Measurements from ENCODE around the gene NR2F2.

The NR2F2 gene

DNA sequence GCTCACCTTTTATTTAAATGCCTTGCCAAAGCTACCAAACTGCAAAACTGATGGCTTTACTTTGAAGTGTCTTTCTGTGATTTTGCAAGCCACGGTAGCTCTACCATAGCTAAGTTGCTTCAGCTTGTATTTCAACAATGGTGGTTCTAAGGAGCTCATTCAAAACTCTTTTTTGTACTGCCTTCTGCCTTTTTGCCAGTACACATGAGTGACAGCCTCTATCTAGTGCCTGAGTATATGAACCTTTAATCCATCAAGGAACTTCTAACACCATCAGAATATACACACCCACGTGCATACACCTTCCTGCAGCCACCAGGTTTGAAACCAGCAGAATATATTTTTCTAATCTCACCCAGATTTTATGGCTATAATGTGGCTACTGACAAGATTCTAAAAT lies 10.4 kb upstream of the NR2F2 start:
- no peak for DNase-seq (ENCODE audit: low spot score)

DNA sequence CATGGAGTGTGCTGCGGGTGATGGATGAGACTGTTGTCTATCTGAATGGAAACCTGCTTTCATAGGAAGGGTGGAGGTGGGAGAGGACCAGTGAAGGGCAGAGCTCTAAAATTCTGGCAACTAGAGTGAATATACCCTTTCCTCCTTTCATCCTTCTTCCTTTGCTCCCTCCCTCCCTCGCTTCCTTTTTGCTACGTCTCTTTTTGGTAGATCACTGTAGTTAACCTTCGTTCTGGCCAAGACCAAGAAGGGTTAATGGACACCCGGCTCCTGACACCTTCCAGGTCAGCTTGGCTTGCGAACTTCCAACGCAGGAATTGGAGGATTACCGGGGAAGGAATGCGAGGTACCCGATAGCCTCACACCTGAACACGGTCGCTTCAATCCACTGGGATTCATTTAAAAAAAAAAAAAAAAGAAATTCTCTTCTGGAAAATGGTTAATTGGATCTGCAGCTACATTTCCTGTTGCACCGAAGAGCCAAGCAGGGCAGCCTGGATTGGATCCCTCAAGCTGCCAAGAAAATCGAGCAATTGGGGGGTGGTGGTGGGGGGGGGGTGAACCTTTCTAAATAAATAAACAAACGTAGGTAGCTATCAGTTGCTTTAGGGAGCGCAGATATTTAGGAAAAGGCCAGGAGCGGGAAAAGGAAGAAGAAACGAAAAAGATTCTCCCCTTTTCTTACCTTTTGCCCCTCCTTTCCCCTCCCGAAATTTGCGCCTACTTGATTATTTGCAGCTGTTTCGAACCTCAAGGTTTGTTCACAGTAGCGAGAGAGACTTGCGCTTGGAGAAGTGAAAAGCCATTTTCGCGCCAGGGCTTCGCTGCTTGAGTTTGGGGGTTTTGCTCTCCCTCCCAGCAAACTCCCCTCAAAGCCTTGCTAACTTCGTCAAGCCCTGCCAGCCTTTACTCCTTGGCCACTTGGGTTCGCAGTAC lies 9.5 kb upstream of the NR2F2 start:
- DNase-seq (ENCODE audit: low spot score), result no peak

DNA sequence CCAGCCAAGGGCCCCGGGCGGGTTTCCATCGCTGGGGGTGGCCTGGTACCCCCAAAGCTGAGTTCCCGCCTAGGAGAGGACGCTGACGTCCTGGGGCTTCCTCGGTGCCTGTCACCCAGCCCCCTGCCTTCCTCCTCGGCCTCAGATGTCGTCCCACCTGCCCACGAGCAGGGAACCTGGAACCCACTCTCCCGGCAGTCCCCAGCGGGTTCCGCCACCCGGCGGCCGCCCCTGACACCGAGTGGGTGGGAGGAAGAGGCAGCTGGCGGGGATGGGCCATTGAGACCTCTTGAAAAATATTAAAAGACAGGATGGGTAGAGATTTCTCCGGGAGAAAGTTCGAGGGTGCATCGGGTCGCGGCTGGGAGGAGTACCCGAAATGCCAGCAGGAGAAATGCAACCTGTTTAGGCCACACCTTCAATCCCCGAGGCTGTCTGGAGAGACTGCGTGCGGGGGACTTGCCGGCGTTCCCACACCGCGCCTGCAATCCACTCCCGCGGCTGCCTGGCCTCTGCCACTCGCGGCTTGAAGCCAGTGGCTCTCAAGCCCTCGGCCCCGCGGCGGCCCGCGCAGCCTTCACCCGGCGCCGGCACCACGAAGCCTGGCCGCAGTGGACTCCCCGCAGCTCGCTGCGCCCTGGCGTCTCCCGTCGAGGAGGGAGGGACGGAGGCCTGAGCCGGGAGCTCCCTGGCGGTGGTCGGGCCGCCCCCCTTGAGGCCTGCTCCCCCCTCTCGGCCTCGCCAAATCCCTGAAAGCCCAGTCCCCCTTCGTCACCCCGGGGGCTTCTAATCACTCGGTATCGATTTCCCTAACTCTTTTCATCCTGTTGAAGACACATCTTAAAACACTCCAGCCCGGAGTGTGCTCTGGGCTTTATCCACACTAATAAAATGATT lies 8.6 kb upstream of the NR2F2 start:
- no peak for DNase-seq (ENCODE audit: low spot score)

DNA sequence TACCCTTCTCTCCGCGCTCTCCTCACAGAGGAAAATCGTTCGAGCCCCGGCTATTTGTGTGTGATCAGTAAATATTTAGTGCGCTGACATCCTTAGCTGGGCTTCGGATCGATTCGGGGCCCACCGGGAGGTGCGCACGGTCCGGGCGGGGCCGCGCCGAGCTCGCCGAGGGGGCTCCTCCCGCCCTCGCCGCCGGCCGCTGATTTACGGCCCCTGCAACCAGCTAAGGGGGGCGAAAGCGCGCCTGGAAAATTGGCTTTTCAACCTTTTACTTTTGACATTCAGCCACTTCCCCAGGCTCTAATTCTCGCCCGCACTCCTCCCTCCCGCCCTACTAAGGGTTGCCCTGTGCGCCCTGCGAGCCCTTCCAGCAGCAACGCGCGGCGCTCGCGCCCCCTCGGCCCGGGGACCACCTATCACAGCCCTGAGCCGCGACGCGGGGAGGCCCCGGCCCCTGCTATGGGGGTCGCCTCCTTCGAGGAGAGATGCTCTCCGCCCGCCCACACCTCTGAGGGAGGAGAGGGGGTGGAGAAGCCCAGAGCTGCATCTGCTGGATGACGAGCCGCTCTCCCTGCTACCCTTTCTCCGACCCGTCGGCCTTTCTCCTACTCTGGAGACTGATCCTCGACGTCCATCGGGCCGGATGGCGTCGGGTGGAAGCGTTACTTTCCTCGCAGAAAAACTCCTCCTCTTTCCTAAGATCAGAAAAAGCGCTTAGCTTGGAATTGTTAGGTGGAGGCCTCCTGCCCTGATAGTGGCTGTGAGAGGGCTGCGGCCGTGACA lies 7.8 kb upstream of the NR2F2 start:
- DNase-seq (ENCODE audit: low spot score), result no peak

DNA sequence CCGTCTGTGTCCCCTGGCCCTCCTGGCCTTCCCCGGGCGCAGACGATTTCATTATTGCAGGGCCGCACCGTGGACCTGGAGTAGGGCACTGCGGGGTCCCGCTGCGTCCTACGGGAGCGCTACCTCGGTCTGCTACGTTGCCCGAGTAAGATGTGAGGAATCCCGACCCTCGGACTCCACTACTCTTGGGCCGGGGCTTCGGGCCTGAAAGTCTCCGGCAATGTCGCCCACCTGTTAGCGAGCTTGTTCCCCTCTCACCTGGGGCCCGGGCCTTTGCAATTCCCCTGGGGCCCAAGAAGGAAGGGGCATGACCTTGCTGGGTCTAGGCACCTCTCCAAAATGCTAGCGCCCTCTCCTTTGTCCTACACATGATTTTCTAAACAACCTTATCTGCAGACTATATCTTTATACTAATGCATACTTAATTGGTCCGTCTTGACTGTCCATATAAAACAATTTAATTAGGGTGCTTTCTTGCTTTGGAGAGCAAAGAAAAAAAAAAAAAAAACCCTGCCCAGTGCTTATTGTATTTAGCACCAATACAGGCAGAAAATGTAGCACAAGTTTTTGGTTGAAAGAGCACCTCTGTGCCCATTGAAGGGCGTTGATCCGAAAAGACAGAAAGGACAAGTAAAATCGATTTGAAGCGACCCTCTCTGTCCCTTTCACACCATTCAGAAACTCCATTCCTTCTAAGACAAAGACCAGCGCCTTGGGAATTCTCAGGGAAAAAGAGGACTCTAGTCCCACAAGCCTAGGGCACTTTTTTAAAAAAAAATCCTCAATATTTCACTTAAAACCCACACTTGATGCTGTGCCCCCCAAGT lies 7.0 kb upstream of the NR2F2 start:
- DNase-seq (ENCODE audit: low spot score), result no peak

DNA sequence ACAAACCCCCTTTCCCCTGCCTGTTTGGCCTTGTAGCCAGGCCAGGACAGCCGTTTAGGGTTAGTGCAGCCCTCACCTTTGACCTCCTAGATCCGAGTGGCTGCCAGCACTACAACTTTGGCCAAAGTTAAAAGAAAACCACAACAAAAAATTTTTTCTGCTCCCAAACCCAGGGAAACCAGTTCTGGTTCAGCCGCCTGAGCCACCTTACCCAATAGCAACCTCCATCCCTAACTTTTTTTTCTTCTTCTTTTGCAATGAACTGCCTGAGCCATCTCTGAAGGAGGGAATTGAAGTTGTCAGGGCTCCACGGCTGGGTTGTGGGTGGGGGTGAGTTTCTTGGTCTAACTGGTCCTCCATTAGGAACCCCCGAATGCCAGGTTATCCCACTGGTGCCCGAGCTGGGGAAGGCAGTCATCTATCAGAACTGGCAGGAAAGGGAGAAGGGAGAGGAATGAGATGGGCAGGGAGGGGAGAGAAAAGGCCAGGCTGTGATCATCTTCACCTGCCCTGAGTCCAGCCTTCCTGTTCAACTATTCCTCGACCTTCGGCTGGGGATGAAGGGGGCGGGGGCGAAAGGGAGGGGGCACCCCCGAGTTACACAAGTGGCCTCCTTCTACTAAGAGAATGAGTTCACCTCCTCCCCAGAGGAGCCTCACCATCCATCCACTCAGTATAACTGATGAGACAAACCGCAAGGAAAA lies 6.2 kb upstream of the NR2F2 start:
- DNase-seq (ENCODE audit: low spot score), result no peak

DNA sequence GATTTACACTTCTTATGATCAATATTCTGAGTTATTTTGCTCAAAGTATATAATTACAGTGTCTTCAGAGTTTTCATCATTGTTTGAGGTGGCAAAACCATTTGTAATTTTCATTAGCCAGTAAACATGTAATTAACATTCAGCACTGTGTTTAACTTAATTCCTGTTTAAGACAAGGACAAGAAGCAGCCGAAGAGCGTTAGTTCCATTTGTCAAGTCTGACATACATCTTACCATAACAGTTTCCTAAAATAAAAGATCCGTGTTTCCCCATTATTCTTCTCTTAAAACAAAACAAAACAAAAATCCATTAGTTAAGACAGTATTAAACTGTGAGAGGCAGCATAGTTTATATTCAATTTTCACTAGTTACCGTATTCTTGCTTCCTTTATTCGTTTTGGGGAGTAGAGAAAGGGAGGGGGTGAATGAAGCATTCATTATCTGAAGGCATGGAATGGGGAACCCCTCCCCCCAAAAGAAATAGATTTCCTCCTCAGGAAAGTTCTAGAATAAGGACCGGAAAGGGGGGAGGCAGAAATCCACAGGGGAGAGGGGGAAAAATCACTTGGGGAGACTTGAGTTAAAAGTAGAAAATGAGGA lies 5.5 kb upstream of the NR2F2 start:
- DNase-seq (ENCODE audit: low spot score), result no peak

DNA sequence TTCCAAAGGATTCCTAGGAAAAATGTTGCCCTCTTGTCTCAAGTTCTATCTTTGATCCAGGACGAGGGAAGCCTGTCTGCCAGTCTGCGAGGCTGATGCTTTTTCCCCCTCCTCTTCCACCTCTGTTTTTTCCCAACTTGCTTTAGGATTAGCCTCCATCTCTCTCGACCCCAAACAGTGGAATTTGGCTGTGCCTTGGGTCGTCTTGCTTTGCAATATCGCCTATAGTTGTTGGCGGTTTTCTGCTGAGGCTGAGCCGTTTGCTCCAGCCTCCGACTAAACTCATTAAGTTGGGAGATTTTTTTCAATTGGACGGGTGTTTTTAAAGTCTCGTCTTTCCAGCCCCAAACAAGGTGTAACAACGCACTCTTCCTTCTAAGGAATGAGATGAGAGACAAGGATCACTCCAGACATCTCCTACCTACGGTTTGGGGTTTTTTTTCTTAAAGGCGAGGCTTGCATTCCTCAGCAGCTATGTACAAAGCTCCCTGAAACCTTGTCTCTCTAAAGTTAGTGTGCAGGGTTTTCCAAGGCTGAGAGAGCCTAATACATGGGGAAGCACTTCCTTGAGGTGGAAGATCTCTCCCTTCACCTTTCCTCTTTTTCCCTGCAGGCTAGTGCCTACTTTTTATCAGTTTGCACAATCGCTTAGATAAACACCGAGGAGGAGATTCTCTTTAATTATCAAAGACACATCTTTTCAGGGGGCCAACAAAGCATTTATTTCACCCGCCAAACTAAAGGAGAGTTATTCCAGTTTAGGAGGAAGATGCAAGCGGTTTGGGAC lies 4.8 kb upstream of the NR2F2 start:
- no peak for DNase-seq (ENCODE audit: low spot score)

DNA sequence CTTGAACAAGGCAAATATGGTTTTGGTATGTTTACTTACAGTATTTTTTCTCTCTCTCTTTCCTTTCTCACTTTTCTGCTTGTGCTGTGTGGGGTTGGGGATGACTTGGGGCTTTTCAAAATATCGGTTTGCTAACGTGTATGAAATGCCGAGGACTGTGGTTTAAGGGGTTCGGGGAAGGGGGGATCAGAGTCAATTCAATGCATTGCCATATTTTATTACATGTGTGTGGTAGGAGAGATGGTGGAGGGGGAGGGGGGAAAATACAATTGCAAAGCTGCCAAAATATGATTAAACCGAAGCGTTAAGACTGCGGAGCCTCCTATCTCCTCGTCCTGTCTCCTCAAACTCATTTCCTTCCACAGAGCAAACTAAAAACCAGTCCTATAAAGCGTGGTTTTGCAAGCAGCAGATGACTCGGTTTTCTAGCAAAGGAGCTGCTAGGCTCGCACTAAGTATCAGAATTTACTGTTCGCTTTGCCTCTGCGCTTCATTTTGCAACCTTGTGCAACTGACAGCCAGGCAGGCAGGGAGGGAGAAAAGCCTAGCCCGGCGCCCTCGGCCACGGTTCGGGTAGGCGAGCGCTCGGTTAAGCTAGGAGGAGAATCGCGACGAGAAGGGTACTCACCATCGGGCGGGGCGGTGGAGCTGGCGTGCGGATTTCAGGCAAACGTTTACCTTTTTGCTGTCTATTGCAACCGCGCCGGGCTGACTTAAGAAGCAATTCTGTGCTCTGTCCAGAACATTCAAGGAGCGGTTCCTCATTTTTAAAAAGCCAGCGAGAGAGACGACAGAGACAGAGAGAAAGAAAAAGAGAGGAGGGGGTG lies 4.0 kb upstream of the NR2F2 start:
- DNase-seq (ENCODE audit: low spot score), result no peak

DNA sequence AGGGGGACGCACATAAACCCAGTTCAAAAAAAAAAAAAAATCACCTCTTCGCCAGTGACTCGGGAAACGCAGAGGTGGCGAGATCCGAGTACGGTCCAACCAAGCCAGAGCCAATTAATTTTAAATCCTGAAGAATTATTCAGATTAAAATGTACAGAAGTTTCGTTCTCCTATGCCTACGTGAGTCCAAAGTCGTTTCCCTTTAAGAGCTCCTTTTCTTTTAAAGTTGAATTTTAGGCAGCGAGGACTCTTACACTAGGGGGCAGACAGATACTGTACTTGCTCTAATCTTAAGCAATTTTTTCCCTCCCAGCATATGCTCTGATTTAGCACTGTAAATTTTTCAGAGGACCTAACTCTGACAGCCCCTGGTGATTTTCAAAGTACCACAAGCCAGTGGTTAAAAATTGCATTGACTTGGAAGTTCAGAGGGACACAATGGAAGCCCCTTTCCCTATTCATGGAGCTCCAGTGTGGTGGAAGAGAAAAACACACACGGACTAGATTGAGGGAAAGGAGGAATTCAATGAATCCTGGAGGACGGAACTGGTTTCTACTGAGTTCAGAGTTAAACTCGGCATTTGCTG lies 3.3 kb upstream of the NR2F2 start:
- DNase-seq (ENCODE audit: low spot score), result no peak

DNA sequence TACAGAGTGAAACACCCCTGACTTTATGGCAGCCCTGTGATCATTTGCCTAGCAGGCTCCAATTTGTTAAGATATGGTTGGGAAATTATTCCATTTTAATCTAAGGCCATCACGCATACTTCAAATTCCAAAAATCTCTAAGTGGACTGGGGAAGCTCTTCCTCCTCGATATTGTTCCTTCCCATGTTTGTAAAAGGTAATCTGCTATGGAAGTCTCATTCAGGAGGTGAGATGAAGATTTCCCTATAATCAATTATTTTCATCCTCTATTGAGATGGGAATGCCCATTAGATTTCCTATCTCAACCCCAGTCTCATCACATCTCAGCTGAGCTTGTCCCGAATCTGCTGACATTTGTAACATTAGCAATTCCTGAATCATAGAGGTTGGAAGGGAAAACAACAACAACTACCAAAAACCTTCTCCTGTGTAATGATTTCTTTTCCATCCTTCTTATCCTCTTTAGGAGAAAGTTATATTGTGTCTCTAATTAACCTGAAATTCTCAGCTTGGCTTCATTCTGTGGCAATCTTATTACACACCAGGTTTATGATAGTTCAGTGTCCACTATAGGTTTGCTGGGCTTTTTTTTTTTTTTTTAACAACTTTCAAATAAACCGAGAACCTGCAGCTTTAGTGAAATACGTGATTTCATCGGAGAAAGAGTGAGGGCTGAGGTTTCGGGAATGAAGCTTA lies 2.2 kb upstream of the NR2F2 start:
- DNase-seq (ENCODE audit: low spot score), result no peak

DNA sequence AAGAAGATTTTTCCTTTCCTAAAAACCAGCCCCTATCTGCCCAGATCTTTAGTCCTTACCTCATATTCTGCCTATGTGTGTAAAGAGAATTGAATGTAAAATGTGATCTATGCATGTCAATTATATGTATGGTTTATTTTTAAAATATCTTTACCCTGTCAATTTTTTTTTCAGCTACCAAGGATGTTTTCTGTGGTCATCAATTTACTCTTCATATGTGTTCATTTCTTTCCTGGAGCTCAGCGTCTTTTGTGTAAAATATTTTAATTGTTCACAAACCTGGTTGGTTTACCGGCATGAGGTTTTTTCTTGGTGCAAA lies 1.7 kb upstream of the NR2F2 start:
- DNase-seq (ENCODE audit: low spot score), result no peak

DNA sequence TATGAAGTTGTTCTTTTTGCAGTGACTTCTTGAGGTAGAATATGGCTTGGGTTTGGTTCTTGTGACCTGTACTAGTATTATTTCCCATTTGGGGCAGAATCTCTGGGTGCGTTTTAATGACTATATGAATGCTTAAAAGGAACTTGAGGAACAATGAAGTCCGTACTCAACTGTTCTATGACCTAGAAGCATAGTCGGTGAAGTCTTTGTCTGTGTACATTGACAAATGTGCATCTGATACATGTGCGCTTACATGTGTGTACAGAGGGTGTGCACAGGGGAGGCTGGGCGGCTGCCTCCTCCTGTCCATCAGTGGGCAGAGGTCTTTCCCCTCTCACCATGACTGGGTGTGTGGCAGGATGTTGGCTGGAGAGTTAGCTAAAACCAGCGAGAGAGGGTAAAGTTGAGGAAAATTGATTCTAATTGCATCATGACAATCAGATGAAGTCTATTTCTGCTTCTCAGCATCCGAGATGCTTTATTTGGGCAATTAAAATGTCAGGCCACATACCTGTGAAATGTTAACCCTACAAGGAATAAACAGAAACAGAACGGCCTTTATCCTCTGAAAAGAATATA lies 1.0 kb upstream of the NR2F2 start:
- no peak for DNase-seq (ENCODE audit: low spot score)

DNA sequence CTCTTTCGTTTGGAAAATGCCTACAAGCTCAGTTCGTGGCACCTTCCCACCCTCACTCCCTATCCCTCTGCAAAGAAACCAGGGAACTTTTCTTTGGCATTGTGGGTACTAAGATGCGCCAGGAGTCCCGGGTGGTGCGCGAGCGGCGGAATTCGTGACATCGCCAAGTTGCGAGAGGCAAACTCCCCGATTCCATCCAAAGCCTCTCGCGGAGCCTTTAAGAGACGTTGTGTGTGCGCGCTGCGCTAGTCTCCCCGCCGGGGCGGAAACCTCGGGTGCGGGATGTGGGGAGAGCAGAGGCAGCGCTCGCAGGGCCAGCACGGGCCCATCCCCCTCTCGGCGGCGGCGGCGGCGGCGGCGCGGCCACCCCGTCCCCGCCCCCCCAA lies 443 bp upstream of the NR2F2 start:
- no peak for DNase-seq (ENCODE audit: low spot score)

DNA sequence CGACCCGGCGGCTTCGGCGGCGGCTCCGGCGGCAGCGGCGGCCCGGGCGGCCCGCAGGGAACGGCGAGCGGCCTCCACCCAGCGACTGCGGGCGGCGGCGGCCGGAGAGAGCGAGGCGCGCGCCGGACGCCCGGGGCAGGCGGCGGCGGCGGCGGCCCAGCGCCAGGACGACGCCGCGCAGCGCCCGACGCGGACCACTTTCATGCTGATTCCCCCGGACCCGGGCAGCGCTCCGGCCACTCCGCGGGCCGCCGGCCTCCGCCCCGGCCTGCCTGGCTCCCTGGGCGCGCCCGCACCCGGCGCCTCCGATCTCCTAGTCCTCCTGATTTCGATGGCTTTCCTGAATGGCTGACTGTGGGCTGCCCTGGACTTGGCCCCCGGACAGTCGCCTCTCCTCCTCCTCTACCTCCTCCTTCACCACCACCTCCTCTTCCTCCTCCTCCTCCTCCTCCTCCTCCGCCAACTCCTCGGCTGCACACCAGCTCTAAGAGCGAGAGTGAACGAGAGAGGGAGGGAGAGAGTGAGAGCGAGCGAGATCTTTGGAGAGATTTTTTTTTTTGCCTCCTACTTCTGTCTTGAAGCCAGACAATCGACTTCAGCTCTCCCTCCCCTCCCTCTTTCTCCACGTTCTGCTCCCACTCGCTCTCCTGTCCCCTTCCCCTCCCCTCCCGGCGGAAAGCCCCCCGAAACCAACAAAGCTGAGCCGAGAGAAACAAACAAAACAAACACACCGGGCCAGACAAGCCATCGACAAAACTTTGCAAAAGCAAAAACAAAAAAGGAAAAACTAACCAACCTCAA lies 844 bp downstream of the NR2F2 start:
- DNase-seq (ENCODE audit: low spot score), result no peak

DNA sequence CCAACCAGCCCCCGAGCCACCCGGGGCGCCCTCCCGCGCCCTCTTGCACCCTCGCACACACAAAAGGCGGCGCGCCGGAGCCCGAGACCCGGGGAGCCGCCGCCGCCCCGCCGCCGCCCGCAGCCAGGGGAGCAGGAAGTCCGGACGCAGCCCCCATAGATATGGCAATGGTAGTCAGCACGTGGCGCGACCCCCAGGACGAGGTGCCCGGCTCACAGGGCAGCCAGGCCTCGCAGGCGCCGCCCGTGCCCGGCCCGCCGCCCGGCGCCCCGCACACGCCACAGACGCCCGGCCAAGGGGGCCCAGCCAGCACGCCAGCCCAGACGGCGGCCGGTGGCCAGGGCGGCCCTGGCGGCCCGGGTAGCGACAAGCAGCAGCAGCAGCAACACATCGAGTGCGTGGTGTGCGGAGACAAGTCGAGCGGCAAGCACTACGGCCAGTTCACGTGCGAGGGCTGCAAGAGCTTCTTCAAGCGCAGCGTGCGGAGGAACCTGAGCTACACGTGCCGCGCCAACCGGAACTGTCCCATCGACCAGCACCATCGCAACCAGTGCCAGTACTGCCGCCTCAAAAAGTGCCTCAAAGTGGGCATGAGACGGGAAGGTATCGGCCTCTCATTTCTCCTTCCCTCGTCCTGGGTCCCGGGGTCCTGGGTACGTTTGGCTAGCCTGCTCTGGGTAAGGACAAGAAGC lies 1.6 kb downstream of the NR2F2 start:
- no peak for DNase-seq (ENCODE audit: low spot score)

All from hematopoietic multipotent progenitor cell treated with erythropoietin and hydrocortisone succinate and interleukin-3 and kit ligand, for 17 days (in vitro differentiated cells).